OCI-LY1 (cell line): ENCODE measurements around the gene FANCI.

Experiments used
- H2AFZ ChIP-seq: fragments of 200-600 bp; sonication (generic), shearing (Covaris generic); 2 replicates; pipeline ENCODE4 v1.6.0; 2014; ENCODE audit warnings: antibody characterized with exemption, mild to moderate bottlenecking, low read length
- H3F3A ChIP-seq: fragments of 200-600 bp; sonication (generic), shearing (Covaris generic); 2 replicates; pipeline ENCODE4 v1.6.0; 2014; ENCODE audit warnings: mild to moderate bottlenecking, antibody characterized with exemption, low read length, moderate library complexity; ENCODE audit not compliant: insufficient read depth
- H3K27ac ChIP-seq: fragments of 200-600 bp; sonication (generic); 2 replicates; pipeline ENCODE4 v1.5.1; 2014; ENCODE audit warnings: low read length, mixed run types, mild to moderate bottlenecking, low read depth; ENCODE audit not compliant: poor library complexity, severe bottlenecking
- H3K27me3 ChIP-seq: fragments of 200-600 bp; sonication (generic); 2 replicates; pipeline ENCODE4 v1.6.0; 2014; ENCODE audit warnings: antibody characterized with exemption, mild to moderate bottlenecking, low read length, moderate library complexity; ENCODE audit not compliant: insufficient read depth
- H3K36me3 ChIP-seq: fragments of 200-600 bp; sonication (generic); 2 replicates; pipeline ENCODE4 v1.6.1; 2014; ENCODE audit warnings: mild to moderate bottlenecking, antibody characterized with exemption, low read length, moderate library complexity, mixed read lengths; ENCODE audit not compliant: insufficient read depth
- H3K4me1 ChIP-seq: fragments of 200-600 bp; sonication (generic); 2 replicates; pipeline ENCODE4 v1.5.1; 2014; ENCODE audit warnings: mild to moderate bottlenecking, low read length, moderate library complexity; ENCODE audit not compliant: insufficient read depth, severe bottlenecking
- H3K4me2 ChIP-seq: fragments of 200-600 bp; sonication (generic), shearing (Covaris generic); 2 replicates; pipeline ENCODE4 v1.6.1; 2014; ENCODE audit warnings: low read length
- H3K4me3 ChIP-seq: fragments of 200-600 bp; sonication (generic); 2 replicates; pipeline ENCODE4 v1.5.1; 2014; ENCODE audit warnings: low read length, low read depth, mild to moderate bottlenecking, mixed read lengths; ENCODE audit not compliant: poor library complexity, severe bottlenecking
- H3K79me2 ChIP-seq: fragments of 200-600 bp; shearing (Covaris generic); 2 replicates; pipeline ENCODE4 v1.6.1; 2016; ENCODE audit warnings: mixed run types, low read length, mixed read lengths; ENCODE audit not compliant: insufficient read depth
- H3K9ac ChIP-seq: fragments of 200-600 bp; sonication (generic), shearing (Covaris generic); 2 replicates; pipeline ENCODE4 v1.6.1; 2014; ENCODE audit warnings: mild to moderate bottlenecking, low read length, mixed read lengths
- H3K9me2 ChIP-seq: fragments of 200-600 bp; sonication (generic), shearing (Covaris generic); 2 replicates; pipeline ENCODE4 v1.6.1; 2014; ENCODE audit warnings: low read depth, mild to moderate bottlenecking, low read length, mixed read lengths
- H3K9me3 ChIP-seq: fragments of 200-600 bp; shearing (Covaris generic); 2 replicates; pipeline ENCODE4 v1.6.1; 2014; ENCODE audit warnings: low read length, mixed read lengths
- H4K20me1 ChIP-seq: fragments of 200-600 bp; sonication (generic), shearing (Covaris generic); 2 replicates; pipeline ENCODE4 v1.6.0; 2016; ENCODE audit warnings: mild to moderate bottlenecking, low read length; ENCODE audit not compliant: insufficient read depth
- EZH2 ChIP-seq: fragments of 200-600 bp; sonication (generic), shearing (Covaris generic); IDR thresholded peaks from 2 replicates; pipeline ENCODE4 v1.8.0; 2017; ENCODE audit warnings: borderline replicate concordance, mixed run types, mild to moderate bottlenecking, antibody characterized with exemption, low read length, moderate library complexity, mixed read lengths
- TF ChIP-seq, protein P1 (sequence below): fragments of 200-600 bp; sonication (generic), shearing (Covaris generic); IDR thresholded peaks from 2 replicates; pipeline ENCODE4 v1.5.1; 2017; ENCODE audit warnings: mild to moderate bottlenecking, antibody characterized with exemption, low read length, moderate library complexity, mixed read lengths

FANCI gene

DNA sequence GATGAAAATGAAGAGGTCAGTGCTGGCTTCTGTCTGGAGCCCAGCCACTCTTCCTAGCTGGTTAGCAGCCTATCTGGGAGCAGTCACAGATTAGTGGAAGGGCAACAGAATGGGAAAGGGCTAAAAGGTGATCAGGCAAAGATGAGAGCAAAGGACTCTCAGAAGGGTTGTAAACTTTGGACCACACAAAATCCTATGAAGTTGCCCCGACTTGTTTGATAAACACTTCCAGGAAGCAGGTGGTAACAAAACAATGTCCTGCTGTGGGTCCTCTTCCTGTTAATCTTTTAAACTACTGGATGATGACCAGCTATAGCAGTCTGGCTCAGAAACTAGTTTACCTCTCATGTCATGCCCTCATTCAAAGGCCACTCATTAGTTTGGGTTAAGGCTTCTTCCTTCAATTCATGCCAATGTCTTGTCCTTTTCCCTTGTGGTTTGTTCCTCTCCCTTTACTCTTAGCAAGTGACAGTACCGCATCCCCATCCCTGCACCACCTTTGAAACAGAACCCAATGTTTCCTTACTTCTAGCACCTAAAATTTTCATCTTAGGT is 71.7 kb downstream of the FANCI start:
- Histone ChIP-seq H3K36me3 (peaks cover 93% of the 10 kb centered on the region), H3K79me2 (no peaks in the 10 kb centered on the region), H3K4me1 (no peaks in the 10 kb centered on the region), H3K9me3 (no peaks in the 10 kb centered on the region), H3K9me2 (no peaks in the 10 kb centered on the region), H2AFZ (no peak overlapping the region), H3K27ac (no peak overlapping the region), H3F3A (no peaks in the 10 kb centered on the region), H3K4me2 (no peak overlapping the region), H3K9ac (no peak overlapping the region), H3K27me3 (no peaks in the 10 kb centered on the region), H3K4me3 (no peak overlapping the region), H4K20me1 (no peaks in the 10 kb centered on the region)
- TF ChIP-seq EZH2, result no peak
- TF ChIP-seq, protein P1, sequence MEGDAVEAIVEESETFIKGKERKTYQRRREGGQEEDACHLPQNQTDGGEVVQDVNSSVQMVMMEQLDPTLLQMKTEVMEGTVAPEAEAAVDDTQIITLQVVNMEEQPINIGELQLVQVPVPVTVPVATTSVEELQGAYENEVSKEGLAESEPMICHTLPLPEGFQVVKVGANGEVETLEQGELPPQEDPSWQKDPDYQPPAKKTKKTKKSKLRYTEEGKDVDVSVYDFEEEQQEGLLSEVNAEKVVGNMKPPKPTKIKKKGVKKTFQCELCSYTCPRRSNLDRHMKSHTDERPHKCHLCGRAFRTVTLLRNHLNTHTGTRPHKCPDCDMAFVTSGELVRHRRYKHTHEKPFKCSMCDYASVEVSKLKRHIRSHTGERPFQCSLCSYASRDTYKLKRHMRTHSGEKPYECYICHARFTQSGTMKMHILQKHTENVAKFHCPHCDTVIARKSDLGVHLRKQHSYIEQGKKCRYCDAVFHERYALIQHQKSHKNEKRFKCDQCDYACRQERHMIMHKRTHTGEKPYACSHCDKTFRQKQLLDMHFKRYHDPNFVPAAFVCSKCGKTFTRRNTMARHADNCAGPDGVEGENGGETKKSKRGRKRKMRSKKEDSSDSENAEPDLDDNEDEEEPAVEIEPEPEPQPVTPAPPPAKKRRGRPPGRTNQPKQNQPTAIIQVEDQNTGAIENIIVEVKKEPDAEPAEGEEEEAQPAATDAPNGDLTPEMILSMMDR, result no peak

DNA sequence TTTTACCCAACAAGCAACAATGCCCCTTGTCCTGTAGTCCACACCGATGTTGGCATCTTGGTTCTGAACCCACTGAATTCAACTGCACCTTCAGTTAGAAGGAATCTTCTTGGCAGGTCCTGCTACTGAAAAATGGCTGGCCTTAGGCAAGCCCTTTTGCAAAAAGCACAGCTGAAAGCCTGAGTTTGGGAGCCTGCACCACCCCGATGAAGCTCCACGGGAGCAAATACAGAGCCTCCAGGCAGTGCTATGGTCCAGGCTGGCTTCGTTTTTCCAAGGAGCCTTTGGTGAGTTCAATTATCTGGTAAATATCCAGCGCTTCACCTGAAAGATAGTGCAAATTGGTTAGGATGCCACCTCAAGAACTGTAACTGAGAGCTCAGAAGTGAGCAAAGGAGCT is 72.7 kb downstream of the FANCI start:
- no peaks in the 10 kb centered on the region for H3F3A ChIP-seq
- no peak overlapping the region for H3K27ac ChIP-seq
- no peaks in the 10 kb centered on the region for H3K27me3 ChIP-seq
- TF ChIP-seq, protein P1, result no peak
- no peak for TF ChIP-seq EZH2
- no peak overlapping the region for H3K4me3 ChIP-seq
- no peak overlapping the region for H3K9ac ChIP-seq
- peaks cover 98% of the 10 kb centered on the region for H3K36me3 ChIP-seq
- H3K4me2 ChIP-seq, result no peak overlapping the region
- no peaks in the 10 kb centered on the region for H3K79me2 ChIP-seq
- H2AFZ ChIP-seq, result no peak overlapping the region
- H3K4me1 ChIP-seq, result no peaks in the 10 kb centered on the region
- no peaks in the 10 kb centered on the region for H3K9me3 ChIP-seq
- H3K9me2 ChIP-seq, result no peaks in the 10 kb centered on the region
- no peaks in the 10 kb centered on the region for H4K20me1 ChIP-seq

DNA sequence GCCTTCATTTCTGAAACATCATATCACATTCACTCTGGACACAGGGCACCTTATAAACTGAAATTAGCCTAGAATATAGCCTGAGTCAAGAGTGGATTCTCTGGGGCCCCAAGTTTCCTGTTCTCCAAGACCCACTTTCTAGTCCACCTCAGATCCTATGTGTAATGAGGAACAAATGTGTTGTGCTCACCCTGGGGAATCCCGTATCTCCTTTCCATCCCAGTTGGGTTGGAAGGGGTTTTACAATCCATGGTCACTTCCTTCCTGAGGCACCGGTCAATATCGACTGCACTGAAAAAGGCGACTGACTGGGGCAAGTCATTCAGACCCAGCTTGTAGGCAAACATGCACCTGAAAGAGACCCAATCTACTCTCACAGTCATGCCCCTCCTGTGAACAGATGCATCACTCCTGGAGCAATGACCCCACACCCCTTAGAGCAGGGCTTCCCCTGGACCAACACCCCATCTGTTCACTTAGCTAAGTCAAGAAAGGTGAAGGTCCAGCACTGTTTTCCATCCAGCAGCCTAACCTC is 73.5 kb downstream of the FANCI start:
- Histone ChIP-seq H2AFZ (no peak overlapping the region), H3K9me3 (no peaks in the 10 kb centered on the region), H3K4me3 (no peak overlapping the region), H3K79me2 (no peaks in the 10 kb centered on the region), H3K27ac (no peak overlapping the region), H4K20me1 (no peaks in the 10 kb centered on the region), H3F3A (no peaks in the 10 kb centered on the region), H3K36me3 (peaks cover 98% of the 10 kb centered on the region), H3K4me1 (no peaks in the 10 kb centered on the region), H3K4me2 (no peak overlapping the region), H3K9ac (no peak overlapping the region), H3K27me3 (no peaks in the 10 kb centered on the region), H3K9me2 (no peaks in the 10 kb centered on the region)
- TF ChIP-seq, protein P1, result no peak
- TF ChIP-seq EZH2, result no peak
